Right ventricle myocardium superior (tissue), 1 donor: ENCODE measurements around the gene DLEC1. TPM values are rescaled to one million over a fixed set of nuclear protein-coding genes. Genes with fewer than 3 reads are reported as not detected.
A peak's percentile ranks its signal among the peaks of the same experiment; 100 is the strongest.
"Not testable (repeated sequence)": the region's sequence is repeated elsewhere in the genome, so short reads cannot be mapped to it uniquely, and the experiment has no call there.

ENCODE experiments used
- ATAC-seq: fragments of 200-7000 bp; cut with Tn5 transposase; one replicate; pipeline ENCODE4 v1.9.1; 2020; ENCODE audit warnings: mild to moderate bottlenecking; ENCODE audit not compliant: poor library complexity
- DNase-seq: peaks from one replicate; pipeline ENCODE4 v3.0.0-alpha.2; 2020
- intact Hi-C: fragments of 100-400 bp; cut with DNase I; formaldehyde crosslinking; loops from one replicate; pipeline ENCODE4 v1.11.2; 2022
- total RNA-seq: library from RNA; stranded (reverse); fragmentation: NEBNext Ultra II Directional; extraction: Animal tissue kit (Norgen Biotek cat#: 25700); gene quantifications from one replicate; pipeline ENCODE4 v1.2.1, GENCODE V29; 2021
- donor health status: DM: no; HTN: yes; CAD: no; lungs with severe emphysema.

DLEC1 gene
- total RNA-seq, 1 donor from 2014 or later: 0.16 TPM

- no peak for ATAC-seq
- intact Hi-C loops: no loop called here
- DNase-seq: no peak
Measured at GRCh38 chr3:38030126-38031021, 8.6 kb upstream of the DLEC1 start.

- intact Hi-C loops: no loop called here
- DNase-seq: peak; percentile 65
- ATAC-seq: no peak
Measured at GRCh38 chr3:38031022-38031994, 7.7 kb upstream of the DLEC1 start.

GRCh38 chr3:38032328-38032865 lies 6.6 kb upstream of the DLEC1 start:
- ATAC-seq (no peak), DNase-seq (no peak)
- intact Hi-C loops: no loop called here

- intact Hi-C loops, DNase-seq, ATAC-seq: not testable (repeated sequence)
Measured at GRCh38 chr3:38033586-38033985, 5.4 kb upstream of the DLEC1 start.

- intact Hi-C loops, ATAC-seq, DNase-seq: not testable (repeated sequence)
Measured at GRCh38 chr3:38034335-38034734, 4.7 kb upstream of the DLEC1 start.

GRCh38 chr3:38036286-38036685 lies 2.7 kb upstream of the DLEC1 start:
- ATAC-seq: no peak
- DNase-seq: no peak
- intact Hi-C loops: no loop called here

GRCh38 chr3:38036906-38037305 lies 2.1 kb upstream of the DLEC1 start:
- ATAC-seq: no peak
- DNase-seq: no peak
- intact Hi-C loops: no loop called here

GRCh38 chr3:38038447-38038911 lies 529 bp upstream of the DLEC1 start:
- DNase-seq: no peak
- ATAC-seq: no peak

GRCh38 chr3:38039899-38040261 lies 872 bp downstream of the DLEC1 start:
- intact Hi-C loops: no loop called here

More at GRCh38 chr3:38038447-38038911, 529 bp upstream of the DLEC1 start:
- intact Hi-C loops: no loop called here

GRCh38 chr3:38040401-38040800 lies 1.4 kb downstream of the DLEC1 start:
- DNase-seq (no peak), ATAC-seq (no peak)
- intact Hi-C loops: no loop called here

More at GRCh38 chr3:38039899-38040261, 872 bp downstream of the DLEC1 start:
- DNase-seq (peak; percentile 83), ATAC-seq (peak; percentile 94)

- no peak for ATAC-seq
- intact Hi-C loops: no loop called here
- no peak for DNase-seq
Measured at GRCh38 chr3:38043486-38043885, 4.5 kb downstream of the DLEC1 start.

- DNase-seq (no peak), ATAC-seq (no peak)
- intact Hi-C loops: no loop called here
Measured at GRCh38 chr3:38046027-38046426, 7.0 kb downstream of the DLEC1 start.

GRCh38 chr3:38046821-38047220 lies 7.8 kb downstream of the DLEC1 start:
- no peak for DNase-seq
- ATAC-seq: no peak
- intact Hi-C loops: no loop called here

GRCh38 chr3:38047896-38048295 lies 8.9 kb downstream of the DLEC1 start:
- ATAC-seq (no peak), DNase-seq (no peak)
- intact Hi-C loops: no loop called here

GRCh38 chr3:38049358-38050126 lies 10.5 kb downstream of the DLEC1 start:
- no peak for DNase-seq
- ATAC-seq: no peak
- intact Hi-C loops: no loop called here

GRCh38 chr3:38051131-38051530 lies 12.1 kb downstream of the DLEC1 start:
- intact Hi-C loops: no loop called here
- DNase-seq (no peak), ATAC-seq (no peak)

- ATAC-seq, intact Hi-C loops: not testable (repeated sequence)
Measured at GRCh38 chr3:38053286-38053685, 14.3 kb downstream of the DLEC1 start.

GRCh38 chr3:38053813-38054498 lies 14.9 kb downstream of the DLEC1 start:
- DNase-seq, ATAC-seq, intact Hi-C loops: not testable (repeated sequence)

More at GRCh38 chr3:38053286-38053685, 14.3 kb downstream of the DLEC1 start:
- not testable (repeated sequence) for DNase-seq
